HG02938 (cell line): Measurements from ENCODE around the gene EPHB1.

Experiments
- ATAC-seq: cut with Tn5 transposase; IDR thresholded peaks from one replicate; pipeline ENCODE4 v1.9.1; 2021; ENCODE audit warnings: mild to moderate bottlenecking, moderate library complexity; ENCODE audit not compliant: unreplicated experiment

Gene EPHB1

DNA sequence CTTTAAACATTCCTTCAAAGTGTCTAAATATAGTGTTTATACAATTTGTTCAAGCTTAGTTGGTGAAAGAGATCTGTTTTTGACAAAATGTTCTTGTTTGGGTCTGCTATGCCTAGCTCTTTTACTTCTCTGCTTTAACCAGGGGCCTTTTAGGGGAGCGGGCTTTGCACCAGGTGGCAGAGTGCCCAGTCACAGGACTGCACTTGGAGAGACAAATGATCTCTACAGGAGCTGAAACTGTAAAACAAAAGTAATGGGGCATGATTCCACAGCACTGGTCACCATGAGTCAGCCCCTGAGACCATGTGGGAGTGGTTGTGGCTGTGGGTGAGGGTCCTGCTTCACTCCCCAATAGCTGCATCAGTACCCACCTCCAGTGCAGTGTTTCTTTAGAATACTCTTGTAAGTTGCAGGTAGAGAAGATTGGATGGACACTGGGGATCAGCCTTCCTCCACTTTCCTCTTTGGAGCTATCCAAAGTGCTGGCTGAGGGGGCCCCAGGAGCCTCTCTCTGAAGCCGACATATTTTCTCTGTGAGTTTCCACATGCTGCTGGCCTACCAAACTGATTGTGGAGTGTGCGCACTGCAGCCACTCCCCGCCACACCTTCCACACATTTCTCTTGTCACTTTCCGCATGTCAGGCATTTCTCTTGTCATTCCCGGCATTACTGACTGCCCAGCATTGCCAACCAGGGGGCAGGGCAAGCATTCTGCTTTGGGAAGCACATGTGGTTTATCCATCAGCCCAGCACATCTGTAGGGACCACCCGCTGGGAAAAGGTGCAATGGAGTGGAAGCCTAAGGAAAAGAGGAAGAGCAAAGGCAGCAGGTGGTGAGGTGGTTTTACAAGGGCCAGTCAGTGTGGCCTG lies 110.0 kb downstream of the EPHB1 start:
- no peak for ATAC-seq

- ATAC-seq: no peak
These were observed 110.5 kb downstream of the EPHB1 start for GRCh38 chr3:134905647-134905935.

DNA sequence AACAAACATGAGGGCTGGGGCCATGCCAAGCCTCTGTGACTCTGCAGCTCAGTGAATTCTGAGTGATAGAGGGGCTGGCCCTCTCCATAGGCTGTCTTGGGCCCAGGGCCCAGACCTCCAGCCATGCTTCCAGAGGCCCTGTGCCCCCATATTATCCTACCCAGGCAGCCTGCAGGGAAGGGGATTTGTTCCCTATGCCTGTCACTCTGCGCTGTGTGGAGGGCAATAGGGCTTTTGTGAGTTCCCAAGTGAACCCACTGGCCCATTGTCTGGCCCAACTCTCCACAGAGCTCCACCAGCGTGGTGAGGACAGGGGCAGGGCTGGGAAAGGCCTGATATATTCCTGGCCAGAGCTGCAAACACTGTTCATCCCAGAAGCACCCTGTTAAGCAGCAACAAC lies 113.2 kb downstream of the EPHB1 start:
- no peak for ATAC-seq

GRCh38 chr3:134910026-134910425 lies 115.0 kb downstream of the EPHB1 start:
- ATAC-seq: no peak

DNA sequence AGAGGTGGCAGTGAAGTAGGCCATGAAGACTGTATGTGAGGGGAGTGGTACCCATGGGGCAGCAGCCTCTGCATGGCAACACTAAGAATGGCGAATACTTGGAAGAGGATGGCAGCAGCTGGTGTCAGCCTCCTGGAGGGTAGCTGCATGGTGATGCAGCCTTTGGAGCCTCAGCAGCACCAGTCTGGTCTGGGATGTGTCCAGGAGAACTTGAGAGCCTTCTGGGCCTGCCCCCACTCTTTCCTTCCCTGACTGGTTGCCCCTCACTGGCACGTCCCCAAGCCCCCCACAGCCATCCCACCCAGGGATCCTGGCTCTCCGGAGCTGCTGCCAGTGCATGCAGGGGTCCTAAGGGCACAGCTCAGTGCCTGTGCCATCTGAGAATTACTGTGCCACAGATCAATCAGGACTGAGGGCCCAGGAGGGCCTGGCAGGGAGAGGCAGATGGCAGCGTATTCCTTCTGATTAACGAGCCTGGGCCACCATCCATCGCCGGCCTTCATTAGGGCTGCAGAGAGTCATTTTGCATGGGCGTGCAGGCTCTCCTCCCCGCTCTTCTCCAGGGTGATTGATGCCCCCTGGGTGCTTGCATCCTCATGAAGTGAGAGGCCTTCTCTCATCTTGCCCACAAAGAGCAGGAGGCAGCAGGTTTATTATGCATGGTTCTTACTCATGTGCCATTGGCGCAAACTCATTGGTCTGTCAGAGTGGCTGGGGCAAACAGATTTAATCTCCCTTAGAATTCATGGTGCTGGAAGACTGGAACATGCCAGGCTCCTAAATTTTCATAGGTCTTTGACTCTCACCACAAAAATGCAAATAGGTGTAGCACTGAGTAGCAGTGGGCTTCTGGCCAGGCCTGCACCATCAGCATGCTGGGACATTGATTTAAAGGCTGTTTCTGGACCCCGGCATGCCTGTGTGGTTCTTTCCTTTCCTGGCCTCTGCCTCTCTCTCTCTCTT lies 116.8 kb downstream of the EPHB1 start:
- no peak for ATAC-seq

GRCh38 chr3:134916276-134916961 lies 121.4 kb downstream of the EPHB1 start:
- ATAC-seq: no peak

DNA sequence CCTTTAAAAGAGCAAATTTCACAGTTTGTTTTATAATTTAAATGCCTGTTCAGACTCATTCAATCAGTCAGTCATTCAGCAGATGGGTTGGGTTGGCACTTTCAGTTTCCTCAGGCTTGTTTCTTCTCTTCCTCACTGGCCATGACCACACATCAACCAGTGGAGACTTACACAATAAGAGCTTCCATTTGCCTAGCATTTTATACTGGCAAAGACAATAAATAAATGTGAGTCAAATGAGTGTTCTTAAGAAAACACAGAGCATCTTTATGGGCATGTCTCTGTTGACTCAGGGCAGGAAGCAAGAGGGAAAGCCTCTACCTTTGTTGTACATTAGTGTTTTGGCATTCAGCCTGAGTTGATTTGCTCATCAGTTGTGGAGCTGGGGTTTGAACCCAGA lies 122.6 kb downstream of the EPHB1 start:
- ATAC-seq: no peak

DNA sequence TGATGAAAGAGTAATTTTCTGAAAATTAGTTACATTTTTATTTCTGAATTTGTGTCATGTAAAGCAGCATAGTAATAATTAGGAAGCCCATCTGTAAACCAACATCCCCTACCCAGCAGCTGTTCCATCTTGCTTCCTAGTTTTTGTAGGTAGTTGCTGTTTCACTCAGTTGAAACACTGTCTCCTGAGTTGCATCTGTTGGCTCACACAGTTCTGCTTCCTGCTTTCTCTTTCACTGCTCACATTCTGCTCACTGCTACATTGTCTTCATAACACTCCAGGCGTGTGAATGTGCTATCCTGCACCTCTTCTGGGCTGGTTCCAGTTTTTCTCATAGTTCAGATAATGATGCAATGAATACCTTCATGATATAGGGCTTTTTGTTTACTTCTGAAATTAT lies 123.4 kb downstream of the EPHB1 start:
- peak; percentile 96 for ATAC-seq

DNA sequence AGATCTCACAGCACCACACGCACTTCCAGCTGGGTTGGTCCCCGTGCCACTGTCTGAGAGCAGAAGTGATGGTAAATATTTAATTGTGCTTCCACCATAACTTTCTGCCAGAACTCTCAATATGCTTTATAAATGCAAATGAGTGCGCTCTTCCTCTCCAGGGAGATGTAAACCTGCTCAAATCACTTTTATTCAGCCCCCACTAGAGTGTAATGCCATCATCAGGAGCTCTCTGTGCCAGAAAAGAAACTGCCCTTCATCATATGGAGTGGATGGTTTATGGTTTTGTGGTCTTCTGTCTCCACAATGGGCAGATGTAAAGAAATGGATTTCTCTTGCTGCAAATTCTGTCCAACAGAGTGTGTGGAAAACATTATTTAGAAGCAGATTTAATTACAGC lies 127.0 kb downstream of the EPHB1 start:
- ATAC-seq: no peak

DNA sequence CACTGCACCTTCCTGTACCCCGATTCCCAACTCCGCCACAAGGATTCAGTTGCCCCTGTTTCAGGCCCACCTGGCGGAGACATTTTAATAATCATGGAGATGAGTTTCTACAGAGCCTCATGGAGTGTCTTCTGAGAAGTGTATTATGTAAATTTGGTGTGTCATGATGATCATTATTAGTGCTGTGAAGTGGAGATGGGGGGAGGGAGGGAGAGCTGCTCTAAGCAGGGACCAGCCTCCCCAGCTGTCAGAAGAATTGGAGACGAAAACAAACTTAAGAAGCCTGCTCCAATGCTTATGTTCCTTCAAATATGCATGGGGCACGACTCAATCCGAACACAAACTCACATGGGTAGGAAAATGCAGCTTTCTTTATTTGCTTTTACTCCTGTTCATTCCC lies 127.8 kb downstream of the EPHB1 start:
- ATAC-seq: no peak

DNA sequence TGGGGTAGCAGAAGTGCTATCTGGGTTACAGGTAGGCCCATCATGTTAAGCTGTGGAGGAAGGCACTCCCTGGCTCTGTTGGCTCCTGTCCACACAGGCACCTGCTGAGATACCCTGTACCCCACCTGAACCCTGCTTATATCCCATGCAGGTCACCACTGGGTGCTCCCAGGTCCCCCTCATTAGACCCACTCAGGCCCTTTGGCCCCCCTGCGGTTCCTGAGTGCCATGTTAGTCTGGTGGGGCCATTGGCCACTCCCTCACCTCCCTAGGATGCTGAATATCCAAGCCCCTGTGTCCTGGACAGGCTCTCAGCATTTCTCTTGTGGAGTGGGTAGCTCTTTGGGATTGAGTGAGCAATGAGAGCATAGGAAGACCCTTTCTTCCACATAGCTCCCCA lies 128.2 kb downstream of the EPHB1 start:
- no peak for ATAC-seq

- no peak for ATAC-seq
These were observed 132.5 kb downstream of the EPHB1 start for GRCh38 chr3:134927599-134927998.

- ATAC-seq: no peak
These were observed 133.3 kb downstream of the EPHB1 start for GRCh38 chr3:134928392-134928791.

GRCh38 chr3:134928819-134929218 lies 133.8 kb downstream of the EPHB1 start:
- ATAC-seq: no peak

- ATAC-seq: no peak
These were observed 134.9 kb downstream of the EPHB1 start for GRCh38 chr3:134929976-134930375.

- ATAC-seq: no peak
These were observed 136.2 kb downstream of the EPHB1 start for GRCh38 chr3:134931045-134931785.

DNA sequence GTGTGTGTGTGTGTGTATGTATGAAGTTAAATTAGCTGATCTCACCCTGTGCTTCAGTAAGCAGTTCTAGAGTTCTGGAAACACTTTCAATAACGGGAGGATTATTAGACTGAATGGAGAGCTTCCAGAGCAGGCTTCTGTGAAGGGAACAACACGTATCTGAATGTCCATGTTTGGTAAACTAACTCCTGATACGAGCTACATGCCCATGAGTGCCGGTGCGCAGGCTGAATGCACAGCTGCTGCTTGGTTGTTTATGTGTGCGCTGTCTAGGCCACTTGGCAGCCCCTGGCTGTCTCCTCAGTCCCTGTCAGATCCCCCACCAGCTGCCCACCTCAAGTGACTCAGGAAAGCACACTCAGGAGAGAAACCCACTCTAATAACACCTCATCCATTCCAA lies 137.0 kb downstream of the EPHB1 start:
- no peak for ATAC-seq

- ATAC-seq: no peak
These were observed 138.9 kb downstream of the EPHB1 start for GRCh38 chr3:134933997-134934396.

DNA sequence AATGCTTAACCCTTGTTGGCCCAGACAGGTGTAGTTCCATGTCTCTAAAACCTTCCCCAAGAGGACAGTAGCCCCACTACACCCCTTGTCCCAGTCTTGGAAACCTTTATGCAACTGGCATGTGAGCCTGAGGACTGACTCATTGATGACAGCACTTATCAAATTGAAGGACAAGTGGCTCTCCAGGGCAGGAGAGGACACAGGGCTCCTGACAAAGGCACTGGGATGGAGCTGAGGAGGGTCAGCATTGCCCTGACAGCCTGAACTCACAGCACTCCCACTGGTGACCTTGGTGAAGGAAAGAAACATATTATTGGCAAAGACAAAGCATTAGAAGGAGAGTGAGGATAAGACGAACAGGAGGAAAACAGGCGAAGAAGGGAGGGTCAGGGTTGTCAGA lies 139.9 kb downstream of the EPHB1 start:
- no peak for ATAC-seq

- ATAC-seq: no peak
These were observed 142.4 kb downstream of the EPHB1 start for GRCh38 chr3:134937256-134938028.
